Activated naive CD8-positive, alpha-beta T cell treated with anti-CD3 and anti-CD28 coated beads, Interleukin-2, amount 50 U/mL, for 16 hours (primary cell): ENCODE data around the gene SNRNP40.

ENCODE experiments used
- DNase-seq: peaks from one replicate; pipeline ENCODE4 v3.0.0-alpha.2; 2020; ENCODE audit warnings: low read depth, low spot score

The SNRNP40 gene

DNA sequence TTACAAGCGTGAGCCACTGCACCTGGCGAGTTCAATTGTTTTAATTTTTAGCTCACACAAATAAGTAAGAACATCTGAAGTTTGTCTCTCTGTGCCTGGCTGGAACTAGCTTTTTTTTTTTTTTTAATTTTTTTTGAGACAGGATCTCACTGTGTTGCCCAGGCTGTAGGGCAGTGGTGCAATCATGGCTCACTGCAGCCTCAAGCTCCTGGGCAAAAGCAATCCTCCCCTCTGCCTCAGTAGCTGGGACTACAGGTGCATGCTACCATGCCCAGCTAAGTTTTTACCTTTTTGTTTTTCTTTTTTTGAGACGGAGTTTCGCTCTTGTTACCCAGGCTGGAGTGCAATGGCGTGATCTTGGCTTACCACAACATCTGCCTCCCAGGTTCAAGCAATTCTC, 64.8 kb downstream of the SNRNP40 start:
- no peak for DNase-seq

DNA sequence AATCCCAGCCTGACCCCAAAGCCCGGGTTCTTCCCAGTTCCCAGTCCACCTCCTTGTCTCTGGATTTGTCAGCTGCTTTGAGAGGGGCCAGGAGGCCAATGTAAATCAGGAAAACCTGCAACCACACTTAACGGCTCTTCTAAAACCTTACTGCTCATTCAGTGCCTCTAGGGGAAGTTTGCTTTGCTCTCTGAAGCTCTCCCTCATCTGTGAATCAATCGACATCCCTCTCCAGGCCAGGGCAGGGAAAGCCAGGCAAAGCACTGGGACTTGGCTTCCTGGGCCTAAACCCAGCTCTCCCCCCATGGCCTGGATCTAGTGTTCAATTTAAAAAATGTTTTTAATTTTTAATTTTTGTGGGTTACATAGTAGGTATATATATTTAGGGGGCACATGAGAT, 66.2 kb downstream of the SNRNP40 start:
- DNase-seq, result no peak

DNA sequence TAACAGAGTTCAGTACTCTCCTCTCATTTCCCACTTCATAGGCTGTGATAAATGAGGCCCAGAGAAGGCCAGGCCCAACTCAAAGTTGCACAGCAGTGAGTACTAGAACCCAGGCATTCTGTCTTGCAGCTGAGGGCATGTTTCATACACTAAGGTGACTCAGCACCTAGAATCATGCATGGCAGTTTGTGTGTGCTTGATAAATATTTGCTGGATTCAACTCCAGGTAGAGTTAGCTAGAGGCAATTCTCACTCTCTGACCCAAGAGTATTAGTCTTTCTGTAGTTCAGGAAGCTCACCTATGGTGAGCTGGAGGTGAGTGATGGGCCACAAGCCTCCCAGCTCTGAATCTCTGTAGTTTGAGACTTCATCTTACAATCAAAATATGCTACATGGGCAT, 67.6 kb downstream of the SNRNP40 start:
- no peak for DNase-seq

DNA sequence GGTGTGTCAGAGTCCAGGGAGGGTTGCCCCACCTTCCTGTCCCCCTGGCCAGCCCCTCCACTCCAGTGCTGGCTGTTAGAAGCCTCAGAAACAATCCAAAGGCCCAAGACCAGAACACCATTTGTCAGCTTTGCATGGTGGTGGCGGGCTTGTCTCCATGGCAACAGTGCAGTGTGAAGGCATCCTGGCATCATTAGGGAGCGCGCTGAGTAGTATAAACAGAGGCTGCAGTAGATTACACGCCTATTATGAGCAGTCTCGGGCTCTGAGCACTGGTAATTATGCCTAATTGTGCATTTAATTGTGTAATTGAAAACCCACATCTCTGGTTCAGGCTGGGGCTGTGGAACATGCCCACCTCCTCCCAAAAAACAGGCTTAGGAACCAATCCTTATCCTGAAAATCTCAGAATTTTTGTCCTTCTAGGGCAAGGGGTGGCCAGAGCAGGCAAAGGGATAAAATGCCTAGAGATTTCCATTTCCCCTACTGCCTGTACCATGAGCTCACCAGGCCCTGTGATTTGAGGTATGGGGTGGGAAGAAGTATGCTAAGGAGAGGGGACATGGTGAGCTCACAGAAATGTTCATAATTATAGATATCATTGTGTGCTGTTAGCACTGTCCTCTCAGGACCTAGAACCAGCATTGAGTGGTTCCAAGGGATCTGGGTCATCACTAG, 68.6 kb downstream of the SNRNP40 start:
- DNase-seq, result no peak

DNA sequence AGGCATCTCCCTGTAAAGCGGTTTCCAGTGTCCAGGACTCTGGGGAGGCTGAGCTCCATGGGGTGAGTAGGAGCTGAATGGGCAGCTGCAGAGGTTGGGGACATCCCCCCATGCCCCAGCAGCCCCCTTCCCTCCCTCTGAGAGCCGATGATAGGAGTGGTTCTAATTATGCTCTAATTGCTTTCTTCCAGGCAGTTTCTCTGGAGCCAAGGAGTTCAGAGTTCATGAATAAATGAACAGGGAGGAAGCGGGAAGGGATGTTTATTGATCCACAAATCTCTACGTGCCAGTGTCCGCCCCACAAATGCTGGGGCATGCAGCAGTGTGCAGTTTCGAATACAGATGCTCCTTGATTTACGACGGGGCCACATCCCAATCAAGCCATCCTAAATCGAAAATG, 72.5 kb downstream of the SNRNP40 start:
- no peak for DNase-seq

DNA sequence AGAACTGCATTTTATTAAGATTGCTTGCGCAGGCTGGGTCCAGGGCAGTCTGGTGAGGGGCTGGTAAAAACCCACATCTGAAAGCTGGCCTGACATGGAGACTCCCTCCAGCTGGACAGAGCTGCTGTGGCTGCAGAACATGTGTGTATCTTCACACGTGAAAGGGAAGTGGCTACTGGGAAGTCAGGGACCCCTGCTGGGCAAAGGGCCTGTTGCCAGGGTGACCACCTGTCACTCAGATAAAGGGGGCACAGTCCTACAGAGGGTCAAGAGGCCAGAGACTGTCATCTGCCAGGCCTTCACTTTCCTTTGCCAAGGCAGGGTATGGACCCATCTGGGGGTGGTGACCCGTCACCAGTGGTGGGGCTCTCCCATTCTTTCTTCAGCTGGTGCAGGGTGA, 74.4 kb downstream of the SNRNP40 start:
- DNase-seq, result no peak

DNA sequence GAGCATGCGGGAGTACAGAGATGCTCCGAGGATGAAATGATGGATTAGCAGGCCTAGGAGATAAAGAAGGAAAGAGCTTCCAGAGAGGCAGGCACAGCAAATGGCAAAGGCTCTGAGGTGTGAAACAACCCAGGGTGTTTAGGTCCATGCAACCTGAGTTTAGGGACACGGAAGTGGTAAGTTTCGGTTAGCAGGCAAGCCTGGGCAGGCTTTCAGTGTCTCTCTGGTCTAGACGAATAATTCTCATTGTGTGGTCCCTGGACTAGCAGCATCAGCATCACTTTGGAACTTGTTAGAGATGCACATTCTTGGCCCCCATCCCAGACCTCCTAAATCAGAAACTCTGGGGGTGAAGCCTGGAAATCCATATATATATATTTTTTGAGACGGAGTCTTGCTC, 75.5 kb downstream of the SNRNP40 start:
- DNase-seq, result no peak

DNA sequence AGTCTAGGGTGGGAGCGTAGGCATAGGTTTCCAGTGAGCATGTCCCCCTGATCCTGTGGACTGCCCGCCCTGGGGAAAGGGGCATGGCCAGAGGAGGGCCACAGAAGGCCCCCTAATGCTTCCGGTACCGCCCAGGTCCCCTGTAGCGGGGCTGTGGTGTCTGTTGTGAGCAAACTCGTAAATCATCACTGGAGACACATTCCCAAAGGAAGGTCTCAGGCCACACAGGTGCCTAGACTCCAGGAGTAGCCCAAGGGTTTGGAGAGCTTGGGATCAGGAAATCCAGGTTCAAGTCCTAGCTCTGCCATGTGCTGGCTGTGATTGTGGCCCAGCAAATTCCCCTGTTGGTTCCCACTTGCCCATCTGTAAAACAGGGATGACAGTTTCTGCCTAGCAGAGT, 77.1 kb downstream of the SNRNP40 start:
- no peak for DNase-seq

DNA sequence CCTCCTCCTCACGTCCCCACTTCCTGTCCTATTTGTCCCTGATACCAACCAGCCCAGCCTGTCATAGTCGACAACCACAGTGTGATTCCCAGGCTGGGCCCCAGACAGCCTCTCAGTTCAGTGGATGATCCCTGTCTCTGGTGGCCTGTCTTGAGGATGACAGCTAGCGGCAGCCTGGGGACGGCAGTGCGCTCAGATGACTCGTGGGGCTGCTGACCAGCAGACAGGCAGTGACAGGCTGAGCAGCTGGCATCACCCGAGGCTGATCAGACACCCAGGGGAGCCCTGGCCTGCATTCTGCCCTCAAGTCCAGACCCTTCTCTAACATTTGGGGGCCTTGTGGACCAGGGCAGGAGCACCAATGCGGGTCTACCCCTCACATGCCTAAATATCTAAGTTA, 77.9 kb downstream of the SNRNP40 start:
- DNase-seq, result no peak

DNA sequence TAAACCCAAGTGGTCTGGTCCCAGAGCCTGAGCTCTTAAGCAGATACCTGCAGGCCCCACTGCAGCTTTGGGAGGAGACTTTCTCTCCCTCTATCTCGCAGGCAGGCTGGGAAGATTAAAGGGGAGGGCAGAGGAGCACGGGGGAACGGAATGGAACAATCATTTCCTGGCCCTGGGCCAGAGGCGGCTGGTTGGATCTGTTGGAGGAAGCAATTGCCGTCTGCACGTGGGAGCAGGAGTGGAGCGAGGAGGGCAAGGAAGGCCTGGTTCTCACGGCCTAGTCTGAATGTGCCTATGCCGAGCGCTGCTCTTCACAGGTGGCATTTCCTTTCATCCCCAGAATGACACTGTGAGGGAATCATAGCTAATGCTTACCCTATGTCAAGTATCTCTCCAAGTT, 80.6 kb downstream of the SNRNP40 start:
- no peak for DNase-seq

DNA sequence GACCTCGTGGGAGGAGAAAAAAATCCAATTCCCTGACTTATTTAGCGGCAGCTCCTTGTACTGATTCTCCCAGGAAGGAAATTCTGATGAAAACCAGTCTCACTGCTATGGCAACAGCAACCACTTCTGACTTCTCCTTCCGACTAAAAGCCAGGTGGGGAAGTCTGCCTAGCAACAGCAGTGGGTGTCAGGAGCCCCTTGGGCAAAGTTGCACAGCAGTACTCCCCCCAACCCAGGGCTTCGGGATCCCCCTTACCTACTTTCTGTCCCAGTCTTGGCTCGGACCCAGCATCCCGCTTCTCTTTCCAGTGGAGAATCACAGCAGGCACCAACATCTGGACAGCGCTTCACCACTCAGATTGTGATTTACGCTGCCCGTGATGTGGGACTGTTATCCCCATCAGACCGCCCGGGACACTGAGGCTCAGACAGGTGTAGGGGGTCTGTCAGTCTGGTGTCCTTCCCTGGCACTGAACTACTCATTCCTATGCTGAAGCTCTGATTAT, 81.5 kb downstream of the SNRNP40 start:
- no peak for DNase-seq

DNA sequence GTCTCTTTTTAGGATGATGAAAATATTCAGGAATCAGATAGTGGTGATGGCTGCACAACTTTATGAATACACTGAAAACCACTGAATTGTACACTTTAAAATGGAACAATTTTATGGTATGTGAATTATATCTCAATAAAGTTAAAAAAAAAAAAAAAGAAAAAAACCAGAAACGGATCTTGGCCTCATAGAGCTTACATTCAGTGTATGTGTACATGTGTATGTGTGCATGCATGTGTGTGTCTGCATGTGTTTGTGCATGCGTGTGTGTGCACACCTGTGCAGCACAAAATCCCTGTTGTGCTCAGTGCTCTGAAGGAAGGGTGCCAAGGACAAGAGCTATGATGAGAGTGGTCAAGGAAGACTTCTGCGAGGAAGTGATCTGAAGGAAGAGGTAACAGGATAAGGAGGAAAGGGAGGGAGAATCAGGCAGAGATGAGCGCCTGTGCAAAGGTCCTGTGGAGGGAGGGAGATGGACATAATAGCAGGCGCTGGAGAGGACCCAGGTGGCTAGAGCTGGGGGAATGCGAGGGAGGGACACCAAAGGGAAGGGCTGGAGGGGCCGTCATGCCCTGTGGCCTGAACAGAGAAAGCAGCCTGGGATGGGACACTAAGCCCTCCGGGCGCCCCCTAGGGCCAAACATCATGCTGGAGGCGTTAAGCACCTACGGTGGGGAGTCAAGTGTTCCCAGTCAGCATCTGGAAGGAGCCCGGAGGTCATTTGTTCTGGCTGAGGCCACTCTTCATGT, 82.1 kb downstream of the SNRNP40 start:
- no peak for DNase-seq
